Tibial nerve (tissue), 3 donors: Measurements from ENCODE around the gene FOXP4.

Experiments
- CTCF ChIP-seq, 5 experiments: fragments of 200-600 bp in 3 of 5; fragments of 450-650 bp in 2 of 5; sonication (generic) in 3 of 5; IDR thresholded peaks; one replicate each; pipeline ENCODE4 v1.5.1; 2016 to 2019; ENCODE audit warnings: antibody characterized with exemption in 5 of 5, mild to moderate bottlenecking in 3 of 5, moderate library complexity in 2 of 5
- POLR2A ChIP-seq, 2 donors: fragments of 450-650 bp; IDR thresholded peaks; one replicate each; pipeline ENCODE4 v1.6.1; 2017; ENCODE audit warnings: antibody characterized with exemption in 2 of 2, mild to moderate bottlenecking in 2 of 2, moderate library complexity in 2 of 2

GRCh38 chr6:41607736-41608135 lies 61.6 kb downstream of the FOXP4 start:
- no peak for TF ChIP-seq CTCF (IDR thresholded peaks at IDR 0.05)
- TF ChIP-seq POLR2A (IDR thresholded peaks at IDR 0.05), result no peak
